ENCODE data around the gene ARSB. TPM values are rescaled to one million over a fixed set of nuclear protein-coding genes. Genes with fewer than 3 reads are reported as not detected.

The ARSB gene
- total RNA-seq, 4 donors from 2014 or later: 1.2 to 8.8 (median 7.1) TPM

DNA sequence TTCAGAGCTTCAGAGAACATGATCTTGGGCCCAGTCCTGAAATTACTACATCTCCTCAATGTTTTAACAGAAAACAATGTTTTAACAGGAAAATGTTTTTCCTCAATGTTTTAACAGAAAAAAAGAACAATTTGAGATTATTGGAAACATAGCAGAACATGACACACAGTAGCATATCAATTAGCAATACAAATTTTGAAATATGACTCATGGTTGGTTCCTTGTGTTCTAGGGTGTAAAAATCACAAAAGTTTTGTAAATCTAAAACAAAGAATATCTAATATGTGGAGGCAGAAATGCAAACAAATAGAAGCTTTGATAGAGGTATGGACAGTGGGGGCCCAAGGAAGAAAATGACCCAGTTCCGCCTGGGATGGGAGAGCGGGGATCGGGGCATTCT is 22.8 kb upstream of the ARSB start:
- Histone ChIP-seq H3K27ac (no peak overlapping the region), H3K9me3 (no peaks in the 10 kb centered on the region), H3K4me3 (no peak overlapping the region), H3K27me3 (no peaks in the 10 kb centered on the region), H3K4me1 (no peaks in the 10 kb centered on the region), H3K36me3 (no peaks in the 10 kb centered on the region)
- 93 to 98% methylated on average over 3 of the region's 3 CpGs for WGBS, 2 donors
- no peak for DNase-seq
- intact Hi-C loops (cut with DNase I): no loop called here
- no peak for TF ChIP-seq POLR2A (IDR thresholded peaks at IDR 0.05)
- no peak for TF ChIP-seq CTCF (IDR thresholded peaks at IDR 0.05)

GRCh38 chr5:79005936-79006631 is 21.0 kb upstream of the ARSB start:
- H3K27ac ChIP-seq: no peak overlapping the region
- no peaks in the 10 kb centered on the region for H3K36me3 ChIP-seq
- 76 to 85% methylated on average over 6 of the region's 6 CpGs for WGBS, 2 donors
- no peaks in the 10 kb centered on the region for H3K9me3 ChIP-seq
- DNase-seq: no peak
- no peaks in the 10 kb centered on the region for H3K4me1 ChIP-seq
- H3K4me3 ChIP-seq: no peak overlapping the region
- no peaks in the 10 kb centered on the region for H3K27me3 ChIP-seq
- TF ChIP-seq POLR2A (IDR thresholded peaks at IDR 0.05) (no peak), CTCF (IDR thresholded peaks at IDR 0.05) (no peak)
- intact Hi-C loops (cut with DNase I): no loop called here

GRCh38 chr5:79005151-79005550 is 20.0 kb upstream of the ARSB start:
- Histone ChIP-seq H3K9me3 (no peaks in the 10 kb centered on the region), H3K36me3 (no peaks in the 10 kb centered on the region), H3K27ac (no peak overlapping the region), H3K4me1 (no peaks in the 10 kb centered on the region), H3K27me3 (no peaks in the 10 kb centered on the region), H3K4me3 (no peak overlapping the region)
- intact Hi-C loops (cut with DNase I): no loop called here
- no peak for DNase-seq
- WGBS, 2 donors: 55 to 67% methylated on average over 4 of the region's 4 CpGs
- TF ChIP-seq CTCF (IDR thresholded peaks at IDR 0.05): no peak
- no peak for TF ChIP-seq POLR2A (IDR thresholded peaks at IDR 0.05)

- TF ChIP-seq CTCF (IDR thresholded peaks at IDR 0.05) (no peak), POLR2A (IDR thresholded peaks at IDR 0.05) (no peak)
- Histone ChIP-seq H3K4me3 (no peak overlapping the region), H3K9me3 (no peaks in the 10 kb centered on the region), H3K36me3 (no peaks in the 10 kb centered on the region), H3K4me1 (no peaks in the 10 kb centered on the region), H3K27me3 (no peaks in the 10 kb centered on the region), H3K27ac (no peak overlapping the region)
- DNase-seq: no peak
- intact Hi-C loops (cut with DNase I): no loop called here
- WGBS, 2 donors: 73 to 75% methylated on average over 1 of the region's 1 CpG
Observed at GRCh38 chr5:79002374-79002773, 17.3 kb upstream of the ARSB start.

DNA sequence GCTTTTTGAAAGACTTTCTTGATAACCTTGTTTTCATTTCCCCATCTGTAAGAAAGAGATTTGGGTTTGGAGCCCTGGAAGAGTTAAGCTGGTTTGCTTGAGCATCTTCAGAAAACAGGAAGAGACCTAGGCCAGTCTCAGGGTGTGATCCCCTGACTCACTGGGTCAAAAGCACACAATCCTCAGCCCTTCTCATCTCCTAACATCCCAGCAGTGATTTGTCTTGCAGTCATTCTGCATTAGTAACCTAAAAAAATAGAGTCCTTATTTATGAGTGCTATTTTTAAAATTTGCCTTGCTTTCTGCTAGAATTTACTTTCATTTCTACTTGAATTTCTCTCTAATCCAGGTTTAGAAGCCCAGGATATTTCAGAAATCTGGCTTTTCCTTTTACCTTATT is 16.4 kb upstream of the ARSB start:
- intact Hi-C loops (cut with DNase I): no loop called here
- Histone ChIP-seq H3K4me3 (no peak overlapping the region), H3K27me3 (no peaks in the 10 kb centered on the region), H3K4me1 (no peaks in the 10 kb centered on the region), H3K9me3 (no peaks in the 10 kb centered on the region), H3K27ac (no peak overlapping the region), H3K36me3 (no peaks in the 10 kb centered on the region)
- no peak for TF ChIP-seq CTCF (IDR thresholded peaks at IDR 0.05)
- TF ChIP-seq POLR2A (IDR thresholded peaks at IDR 0.05): no peak
- DNase-seq: no peak
